Type B pancreatic cell (in vitro differentiated cells): ENCODE results near the gene PSD2. TPM values are rescaled to one million over a fixed set of nuclear protein-coding genes. Genes with fewer than 3 reads are reported as not detected.

Experiments used
- DNase-seq: peaks from one replicate; pipeline ENCODE4 v3.0.0; 2021; ENCODE audit warnings: mixed read lengths; ENCODE audit not compliant: unreplicated experiment; ENCODE audit errors: extremely low spot score
- H3K27ac Mint-ChIP-seq: 2 replicates; pipeline ENCODE4 v1.8.0; 2021; ENCODE audit warnings: mild to moderate bottlenecking, mixed read lengths
- H3K27me3 Mint-ChIP-seq: 2 replicates; pipeline ENCODE4 v1.8.0; 2021; ENCODE audit warnings: mixed read lengths
- H3K36me3 Mint-ChIP-seq: 2 replicates; pipeline ENCODE4 v1.8.0; 2021; ENCODE audit warnings: mixed read lengths
- H3K4me1 Mint-ChIP-seq: one replicate; pipeline ENCODE4 v1.8.0; 2021; ENCODE audit warnings: mixed read lengths; ENCODE audit not compliant: unreplicated experiment
- H3K4me3 Mint-ChIP-seq: 2 replicates; pipeline ENCODE4 v1.8.0; 2021; ENCODE audit warnings: mild to moderate bottlenecking, mixed read lengths
- H3K9me3 Mint-ChIP-seq: 2 replicates; pipeline ENCODE4 v1.8.0; 2021; ENCODE audit warnings: mixed read lengths
- CTCF ChIP-seq: fragments of 200-600 bp; sonication (generic); conservative IDR thresholded peaks from 2 replicates; pipeline ENCODE4 v1.5.0; 2021; ENCODE audit warnings: antibody characterized with exemption, mild to moderate bottlenecking
- total RNA-seq: library from RNA; stranded (reverse); gene quantifications from 2 replicates; pipeline ENCODE4 v1.2.1, GENCODE V29; 2021; ENCODE audit warnings: low replicate concordance

PSD2 gene
- total RNA-seq, 1 donor from 2014 or later, result 0.27 TPM

- no peaks in the 10 kb centered on the region for H3K9me3 Mint-ChIP-seq
- no peaks in the 10 kb centered on the region for H3K4me1 Mint-ChIP-seq
These were observed 66.2 kb downstream of the PSD2 start for GRCh38 chr5:139861889-139862207.

GRCh38 chr5:139862313-139862712 lies 66.7 kb downstream of the PSD2 start:
- no peak overlapping the region for H3K4me3 Mint-ChIP-seq
- no peaks in the 10 kb centered on the region for H3K9me3 Mint-ChIP-seq
- H3K4me1 Mint-ChIP-seq, result no peaks in the 10 kb centered on the region
- H3K27ac Mint-ChIP-seq, result no peak overlapping the region
- DNase-seq, result no peak
- peaks cover 30% of the 10 kb centered on the region for H3K27me3 Mint-ChIP-seq
- H3K36me3 Mint-ChIP-seq, result no peaks in the 10 kb centered on the region
- no peak for TF ChIP-seq CTCF

More at GRCh38 chr5:139861889-139862207, 66.2 kb downstream of the PSD2 start:
- no peak for TF ChIP-seq CTCF
- no peak for DNase-seq
- no peak overlapping the region for H3K4me3 Mint-ChIP-seq
- peaks cover 25% of the 10 kb centered on the region for H3K27me3 Mint-ChIP-seq
- H3K36me3 Mint-ChIP-seq, result no peaks in the 10 kb centered on the region
- H3K27ac Mint-ChIP-seq, result no peak overlapping the region

GRCh38 chr5:139862803-139863202 lies 67.2 kb downstream of the PSD2 start:
- Mint-ChIP-seq H3K9me3 (no peaks in the 10 kb centered on the region), H3K36me3 (no peaks in the 10 kb centered on the region), H3K27ac (no peak overlapping the region), H3K27me3 (peaks cover 33% of the 10 kb centered on the region), H3K4me1 (no peaks in the 10 kb centered on the region), H3K4me3 (no peak overlapping the region)
- peak; percentile 30 for TF ChIP-seq CTCF
- no peak for DNase-seq

GRCh38 chr5:139863361-139863760 lies 67.8 kb downstream of the PSD2 start:
- no peak overlapping the region for H3K4me3 Mint-ChIP-seq
- H3K9me3 Mint-ChIP-seq, result no peaks in the 10 kb centered on the region
- no peak for DNase-seq
- no peaks in the 10 kb centered on the region for H3K4me1 Mint-ChIP-seq
- no peaks in the 10 kb centered on the region for H3K36me3 Mint-ChIP-seq
- no peak overlapping the region for H3K27ac Mint-ChIP-seq
- no peak for TF ChIP-seq CTCF
- peaks cover 36% of the 10 kb centered on the region for H3K27me3 Mint-ChIP-seq

GRCh38 chr5:139863855-139864558 lies 68.4 kb downstream of the PSD2 start:
- no peaks in the 10 kb centered on the region for H3K9me3 Mint-ChIP-seq
- H3K36me3 Mint-ChIP-seq, result no peaks in the 10 kb centered on the region
- H3K27me3 Mint-ChIP-seq, result peaks cover 37% of the 10 kb centered on the region
- H3K27ac Mint-ChIP-seq, result no peak overlapping the region
- H3K4me1 Mint-ChIP-seq, result no peaks in the 10 kb centered on the region
- no peak overlapping the region for H3K4me3 Mint-ChIP-seq
- no peak for DNase-seq
- peak; percentile 87 for TF ChIP-seq CTCF
